HepG2 (cell line): ENCODE data around the gene SNAP23. TPM values are rescaled to one million over a fixed set of nuclear protein-coding genes. Genes with fewer than 3 reads are reported as not detected.
A peak's percentile ranks its signal among the peaks of the same experiment; 100 is the strongest.

ENCODE experiments used
- CBFB ChIP-seq: sonication (generic); formaldehyde crosslinking; IDR thresholded peaks from 2 replicates; pipeline ENCODE4 v1.4.0; 2020; ENCODE audit warnings: missing genetic modification reagents
- FOXA1 ChIP-seq, 2 experiments: fragments of 450-650 bp in 1 of 2; sonication (generic) in 1 of 2; formaldehyde crosslinking in 1 of 2; IDR thresholded peaks; 2 replicates each; pipeline versions ENCODE4 v1.4.0 to v1.6.1; 2016 to 2020; ENCODE audit warnings: missing genetic modification reagents in 1 of 2
- HNF4G ChIP-seq, 2 experiments: sonication (generic) in 1 of 2; formaldehyde crosslinking in 1 of 2; IDR thresholded peaks; 2 replicates each; pipeline versions ENCODE4 v1.4.0 to v1.6.1; 2011 to 2020; ENCODE audit warnings: borderline replicate concordance in 2 of 2, low read depth in 2 of 2, mild to moderate bottlenecking in 2 of 2, low read length in 1 of 2, missing genetic modification reagents in 1 of 2, moderate library complexity in 1 of 2
- HNRNPK ChIP-seq: fragments of 200-400 bp; formaldehyde crosslinking; IDR thresholded peaks from 2 replicates; pipeline ENCODE4 v1.6.1; 2018; ENCODE audit warnings: low read length, low read depth, moderate library complexity, mild to moderate bottlenecking; ENCODE audit not compliant: poor library complexity, severe bottlenecking
- KLF6 ChIP-seq: IDR thresholded peaks from 2 replicates; pipeline ENCODE4 v1.8.0; 2016; ENCODE audit warnings: missing biosample characterization, missing genetic modification reagents
- MIER3 ChIP-seq: IDR thresholded peaks from 2 replicates; pipeline ENCODE4 v1.6.1; 2016; ENCODE audit warnings: missing compliant biosample characterization, borderline replicate concordance
- MTF2 ChIP-seq: sonication (generic); formaldehyde crosslinking; IDR thresholded peaks from 2 replicates; pipeline ENCODE4 v1.5.0; 2020; ENCODE audit warnings: missing genetic modification reagents, borderline replicate concordance
- MXD3 ChIP-seq: IDR thresholded peaks from 2 replicates; pipeline ENCODE4 v1.6.1; 2016; ENCODE audit warnings: mild to moderate bottlenecking, missing biosample characterization, missing genetic modification reagents
- NAIF1 ChIP-seq: sonication (generic); formaldehyde crosslinking; IDR thresholded peaks from 2 replicates; pipeline ENCODE4 v1.5.0; 2020; ENCODE audit warnings: mild to moderate bottlenecking, missing genetic modification reagents, borderline replicate concordance
- NR1H2 ChIP-seq: sonication (generic); formaldehyde crosslinking; IDR thresholded peaks from 2 replicates; pipeline ENCODE4 v1.8.1; 2022; ENCODE audit warnings: low read depth, missing genetic modification reagents, borderline replicate concordance
- REPIN1 ChIP-seq: sonication (generic); formaldehyde crosslinking; IDR thresholded peaks from 2 replicates; pipeline ENCODE4 v1.8.0; 2022; ENCODE audit warnings: missing genetic modification reagents, low read depth, mild to moderate bottlenecking, borderline replicate concordance
- SIX4 ChIP-seq: sonication (generic); formaldehyde crosslinking; IDR thresholded peaks from 2 replicates; pipeline ENCODE4 v1.4.0; 2020; ENCODE audit warnings: missing genetic modification reagents
- TCF7L2 ChIP-seq: IDR thresholded peaks from 2 replicates; pipeline ENCODE4 v1.6.1; 2011; ENCODE audit warnings: mild to moderate bottlenecking, low read depth, low read length, moderate library complexity
- TFDP2 ChIP-seq: sonication (generic); formaldehyde crosslinking; IDR thresholded peaks from 2 replicates; pipeline ENCODE4 v1.4.0; 2020; ENCODE audit warnings: missing genetic modification reagents
- TP53 ChIP-seq: sonication (generic); formaldehyde crosslinking; conservative IDR thresholded peaks from 2 replicates; pipeline ENCODE4 v1.4.0; 2020; ENCODE audit warnings: missing genetic modification reagents
- ZBTB38 ChIP-seq: sonication (generic); formaldehyde crosslinking; IDR thresholded peaks from 2 replicates; pipeline ENCODE4 v1.5.1; 2020; ENCODE audit warnings: mild to moderate bottlenecking, missing genetic modification reagents
- ZNF281 ChIP-seq: sonication (generic); formaldehyde crosslinking; IDR thresholded peaks from 2 replicates; pipeline ENCODE4 v1.4.0; 2020; ENCODE audit warnings: missing genetic modification reagents, borderline replicate concordance
- ZNF431 ChIP-seq: sonication (generic); formaldehyde crosslinking; IDR thresholded peaks from 2 replicates; pipeline ENCODE4 v1.9.0; 2022; ENCODE audit warnings: missing genetic modification reagents, low read depth, mild to moderate bottlenecking, borderline replicate concordance
- ZNF558 ChIP-seq: sonication (generic); formaldehyde crosslinking; IDR thresholded peaks from 2 replicates; pipeline ENCODE4 v1.9.0; 2022; ENCODE audit warnings: mild to moderate bottlenecking, missing genetic modification reagents, borderline replicate concordance
- ZNF670 ChIP-seq: sonication (generic); formaldehyde crosslinking; IDR thresholded peaks from 2 replicates; pipeline ENCODE4 v1.8.0; 2022; ENCODE audit warnings: mild to moderate bottlenecking, missing genetic modification reagents, borderline replicate concordance
- ZNF768 ChIP-seq: sonication (generic); formaldehyde crosslinking; IDR thresholded peaks from 2 replicates; pipeline ENCODE4 v1.4.0; 2020; ENCODE audit warnings: missing genetic modification reagents
- ZNF781 ChIP-seq: sonication (generic); formaldehyde crosslinking; IDR thresholded peaks from 2 replicates; pipeline ENCODE4 v1.5.1; 2020; ENCODE audit warnings: borderline replicate concordance, mild to moderate bottlenecking, missing genetic modification reagents; ENCODE audit errors: not compliant biosample characterization
- ZNF878 ChIP-seq: sonication (generic); formaldehyde crosslinking; IDR thresholded peaks from 2 replicates; pipeline ENCODE4 v1.8.1; 2023; ENCODE audit warnings: mild to moderate bottlenecking, missing genetic modification reagents, moderate library complexity
- ZSCAN30 ChIP-seq: sonication (generic); formaldehyde crosslinking; IDR thresholded peaks from 2 replicates; pipeline ENCODE4 v1.5.0; 2020; ENCODE audit warnings: mild to moderate bottlenecking, missing genetic modification reagents
- polyA plus RNA-seq, 8 experiments: library from polyadenylated mRNA; depleted of rRNA in 3 of 8; stranded (reverse) in 7 of 8; unstranded in 1 of 8; fragments of >200 nt; fragmentation: Illumina TruSeq in 4 of 8; extraction: Trizol in 4 of 8; gene quantifications; 2 replicates each; pipeline versions ENCODE4 v1.2.1 to v1.2.3, GENCODE V29; 2011 to 2016; ENCODE audit warnings: low read depth in 4 of 8, missing spikeins in 1 of 8, mixed read lengths in 1 of 8; ENCODE audit not compliant: insufficient read depth in 1 of 8
- total RNA-seq, 5 experiments: library from RNA; depleted of rRNA; stranded (reverse); fragments of >200 nt; fragmentation: Illumina TruSeq; extraction: Trizol; gene quantifications; 2 replicates each; pipeline ENCODE4 v1.2.3, GENCODE V29; 2016; ENCODE audit warnings: low read depth in 1 of 5

SNAP23 gene
- total and polyA plus RNA-seq, 2 of the 13 experiments (the other 11 are each of a cell fraction or from before 2014, with no cell fraction given), result 37.0 to 101 TPM

- no peak for TF ChIP-seq ZNF558 (CRISPR knock-in tag)
- TF ChIP-seq ZSCAN30 (CRISPR knock-in tag), result no peak
- 0 out of 2 replicates have a peak, but pooled peaks have one; percentile 23 for TF ChIP-seq ZNF768
- peak; percentile 59; the same call in 1 of the 2 replicates for TF ChIP-seq NR1H2 (CRISPR knock-in tag)
- TF ChIP-seq ZNF431 (CRISPR knock-in tag), result peak; percentile 9; the same call in 1 of the 2 replicates
- peak; percentile 90; the same call in 1 of the 2 replicates for TF ChIP-seq ZNF878 (CRISPR knock-in tag)
- TF ChIP-seq FOXA1 (IDR thresholded peaks at IDR 0.05), result no peak
- TF ChIP-seq FOXA1 (CRISPR knock-in tag; IDR thresholded peaks at IDR 0.05), result 0 out of 2 replicates have a peak, but pooled peaks have one; percentile 30
- TF ChIP-seq REPIN1 (CRISPR knock-in tag), result no peak; the same call in none of the 2 replicates
- peak; percentile 5 for TF ChIP-seq ZNF670 (CRISPR knock-in tag)
- TF ChIP-seq HNRNPK, result peak; percentile 82
- TF ChIP-seq ZBTB38 (CRISPR knock-in tag), result peak; percentile 63
- no peak for TF ChIP-seq TP53 (CRISPR knock-in tag)
- TF ChIP-seq TFDP2 (CRISPR knock-in tag), result no peak; the same call in 1 of the 2 replicates
- no peak for TF ChIP-seq TCF7L2
- TF ChIP-seq MXD3 (CRISPR knock-in tag), result peak; percentile 73
- peak; percentile 82; the same call in 1 of the 2 replicates for TF ChIP-seq MTF2 (CRISPR knock-in tag)
- peak; percentile 36; the same call in 1 of the 2 replicates for TF ChIP-seq ZNF281
- TF ChIP-seq CBFB (CRISPR knock-in tag), result no peak
- TF ChIP-seq HNF4G (IDR thresholded peaks at IDR 0.05; ENCODE audit: borderline replicate concordance, low read depth, low read length), result no peak
- no peak for TF ChIP-seq HNF4G (CRISPR knock-in tag; IDR thresholded peaks at IDR 0.05; ENCODE audit: borderline replicate concordance, low read depth)
- peak; percentile 13 for TF ChIP-seq ZNF781 (CRISPR knock-in tag)
- TF ChIP-seq KLF6 (CRISPR knock-in tag), result peak; percentile 29
- TF ChIP-seq SIX4 (CRISPR knock-in tag), result no peak
- peak; percentile 73; the same call in 1 of the 2 replicates for TF ChIP-seq NAIF1 (CRISPR knock-in tag)
- TF ChIP-seq MIER3, result peak; percentile 15; the same call in 1 of the 2 replicates
Measured at GRCh38 chr15:42575188-42576039, 80.0 kb downstream of the SNAP23 start, which contains the start of gene STARD9 (continued).
